ENCODE measurements around the gene TSEN54.

Gene TSEN54

GRCh38 chr17:75525806-75526554, 9.7 kb downstream of the TSEN54 start:
- peaks cover 7% of the 10 kb centered on the region for H3K27me3 Mint-ChIP-seq
- peaks cover 11% of the 10 kb centered on the region for H3K4me1 Mint-ChIP-seq
- no peaks in the 10 kb centered on the region for H3K9me3 Mint-ChIP-seq
- no peak overlapping the region for H3K27ac Mint-ChIP-seq
- ATAC-seq (no peak), DNase-seq (no peak)
- peak overlapping the region; percentile 55 for H3K4me3 Mint-ChIP-seq
- peaks cover 7% of the 10 kb centered on the region for H3K36me3 Mint-ChIP-seq (ENCODE audit: low read depth)

- DNase-seq (no peak), ATAC-seq (no peak)
- H3K4me3 Mint-ChIP-seq, result peak overlapping the region; percentile 55
- H3K27me3 Mint-ChIP-seq, result peaks cover 7% of the 10 kb centered on the region
- H3K9me3 Mint-ChIP-seq, result no peaks in the 10 kb centered on the region
- H3K4me1 Mint-ChIP-seq, result peaks cover 11% of the 10 kb centered on the region
- peaks cover 7% of the 10 kb centered on the region for H3K36me3 Mint-ChIP-seq (ENCODE audit: low read depth)
- no peak overlapping the region for H3K27ac Mint-ChIP-seq
These were observed 10.4 kb downstream of the TSEN54 start for GRCh38 chr17:75526555-75527270.

DNA sequence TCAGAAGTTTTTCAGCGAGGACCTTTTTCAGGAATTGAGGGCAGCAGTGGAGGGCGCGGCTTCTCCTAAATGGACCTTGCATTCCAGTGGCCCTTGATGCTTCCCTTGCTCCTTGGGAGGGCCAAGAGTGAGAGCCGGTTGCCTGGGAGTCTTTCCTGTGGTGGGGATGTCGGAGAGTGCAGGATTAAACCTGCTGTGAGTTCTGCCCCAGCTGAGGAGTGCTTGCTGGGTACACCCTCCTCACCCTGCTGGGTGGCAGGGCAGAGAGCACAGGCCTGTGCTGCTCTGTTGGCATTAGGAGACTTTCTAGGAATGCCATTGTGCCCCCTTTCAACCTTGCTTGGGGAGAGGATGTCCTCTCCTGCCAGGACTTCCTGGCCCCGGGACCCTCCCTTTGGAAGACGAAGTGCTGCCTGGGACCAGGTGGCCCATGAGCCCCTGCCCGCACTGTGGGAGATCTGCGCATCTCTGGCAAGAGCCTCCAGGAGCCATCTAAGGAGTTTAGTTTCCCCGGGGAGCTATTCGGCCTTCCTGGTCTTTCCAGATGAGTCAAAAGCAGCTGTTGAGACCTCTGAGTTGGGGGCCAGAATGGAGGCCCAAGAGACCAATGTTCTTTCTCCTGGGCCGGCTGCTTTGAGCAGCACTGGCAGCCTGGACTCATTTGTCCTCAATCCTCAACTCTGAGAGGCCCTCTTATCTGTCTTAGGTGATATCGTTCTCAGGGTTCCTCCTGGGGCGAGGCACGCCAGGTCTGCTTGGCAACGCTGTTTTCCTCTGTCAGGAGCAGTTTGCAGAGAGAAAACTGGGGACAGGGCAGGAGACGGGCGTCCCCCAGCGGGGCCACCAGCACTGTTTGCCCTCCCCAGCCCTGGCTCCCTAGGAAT, 14.8 kb downstream of the TSEN54 start:
- ATAC-seq, result no peak
- Mint-ChIP-seq H3K36me3 (ENCODE audit: low read depth) (no peaks in the 10 kb centered on the region), H3K9me3 (no peaks in the 10 kb centered on the region), H3K4me1 (peaks cover 31% of the 10 kb centered on the region), H3K27ac (no peak overlapping the region), H3K27me3 (peaks cover 7% of the 10 kb centered on the region), H3K4me3 (no peak overlapping the region)
- DNase-seq, result no peak

- no peak for ATAC-seq
- Mint-ChIP-seq H3K4me1 (peaks cover 29% of the 10 kb centered on the region), H3K4me3 (no peak overlapping the region), H3K9me3 (no peaks in the 10 kb centered on the region), H3K27ac (no peak overlapping the region), H3K36me3 (ENCODE audit: low read depth) (no peaks in the 10 kb centered on the region), H3K27me3 (peaks cover 3% of the 10 kb centered on the region)
- no peak for DNase-seq
These were observed 15.4 kb downstream of the TSEN54 start for GRCh38 chr17:75531721-75532072.

GRCh38 chr17:75535119-75535537, 18.8 kb downstream of the TSEN54 start:
- peak; percentile 62 for DNase-seq

DNA sequence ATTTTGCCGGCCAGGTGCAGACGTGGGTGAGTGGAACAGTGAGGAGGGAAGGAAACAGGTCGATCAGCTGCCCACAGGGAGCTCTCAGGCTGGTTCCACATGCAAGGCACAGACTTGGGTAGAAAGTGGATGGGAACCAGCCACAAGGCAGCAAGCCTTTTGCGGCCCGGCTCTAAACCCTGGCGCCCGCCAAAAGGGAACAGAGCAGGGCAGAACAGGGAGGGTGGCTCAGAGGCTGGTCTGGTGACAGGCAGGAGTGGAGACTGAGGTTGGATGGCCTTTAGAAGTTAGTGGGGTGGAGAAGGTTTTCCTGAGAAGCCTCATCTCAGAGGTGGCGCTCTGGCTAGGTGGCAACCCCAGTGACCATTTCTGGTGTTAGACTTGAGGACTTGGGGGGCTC, 19.5 kb downstream of the TSEN54 start:
- H3K9me3 Mint-ChIP-seq, result no peaks in the 10 kb centered on the region
- peaks cover 24% of the 10 kb centered on the region for H3K4me1 Mint-ChIP-seq
- peak overlapping the region; percentile 51 for H3K4me3 Mint-ChIP-seq
- H3K27me3 Mint-ChIP-seq, result no peaks in the 10 kb centered on the region
- H3K27ac Mint-ChIP-seq, result no peak overlapping the region
- DNase-seq (no peak), ATAC-seq (no peak)
- H3K36me3 Mint-ChIP-seq (ENCODE audit: low read depth), result no peaks in the 10 kb centered on the region

More at GRCh38 chr17:75535119-75535537, 18.8 kb downstream of the TSEN54 start:
- Mint-ChIP-seq H3K36me3 (ENCODE audit: low read depth) (no peaks in the 10 kb centered on the region), H3K27me3 (no peaks in the 10 kb centered on the region), H3K4me3 (peak overlapping the region; percentile 51), H3K9me3 (no peaks in the 10 kb centered on the region), H3K4me1 (peaks cover 24% of the 10 kb centered on the region), H3K27ac (peak overlapping the region; percentile 88)
- peak; percentile 94 for ATAC-seq

GRCh38 chr17:75536366-75536765, 20.0 kb downstream of the TSEN54 start:
- no peak for DNase-seq
- no peak for ATAC-seq
- Mint-ChIP-seq H3K27ac (no peak overlapping the region), H3K27me3 (no peaks in the 10 kb centered on the region), H3K4me3 (no peak overlapping the region), H3K4me1 (peaks cover 24% of the 10 kb centered on the region), H3K36me3 (ENCODE audit: low read depth) (no peaks in the 10 kb centered on the region), H3K9me3 (no peaks in the 10 kb centered on the region)

GRCh38 chr17:75539967-75540729, 23.8 kb downstream of the TSEN54 start:
- ATAC-seq (no peak), DNase-seq (no peak)
- Mint-ChIP-seq H3K4me3 (no peak overlapping the region), H3K4me1 (peaks cover 10% of the 10 kb centered on the region), H3K36me3 (ENCODE audit: low read depth) (no peaks in the 10 kb centered on the region), H3K27ac (no peak overlapping the region), H3K27me3 (no peaks in the 10 kb centered on the region), H3K9me3 (no peaks in the 10 kb centered on the region)

DNA sequence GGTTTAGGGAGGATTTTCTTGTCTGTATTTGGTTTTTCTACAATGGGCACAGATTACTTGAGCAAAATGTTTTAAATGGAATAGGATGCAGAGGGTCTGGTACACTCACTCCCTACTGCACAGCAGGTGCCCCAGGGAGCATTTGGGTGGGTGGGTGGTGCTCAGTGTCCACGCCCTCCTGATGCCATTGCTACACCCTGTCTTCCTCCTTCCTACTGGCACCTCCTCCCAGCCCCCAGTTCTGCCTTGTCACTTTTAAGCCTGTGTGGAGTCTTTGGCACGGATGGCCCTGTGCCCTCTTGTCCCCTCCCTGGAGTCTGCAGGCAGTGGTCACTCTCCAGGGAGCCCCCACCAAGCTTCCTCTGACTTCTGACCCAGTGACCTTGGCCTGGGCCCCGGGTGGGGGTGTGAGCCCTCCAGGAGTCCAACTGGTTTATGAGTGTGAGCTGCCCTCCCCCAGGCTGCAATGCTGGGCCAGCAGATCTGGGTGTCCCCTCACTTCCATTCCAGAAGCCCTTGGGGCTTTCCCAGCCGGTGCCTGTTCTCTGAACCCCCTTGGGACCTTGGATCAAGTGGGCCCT, 24.7 kb downstream of the TSEN54 start:
- no peak for ATAC-seq
- H3K4me1 Mint-ChIP-seq, result peaks cover 4% of the 10 kb centered on the region
- H3K27me3 Mint-ChIP-seq, result no peaks in the 10 kb centered on the region
- no peak overlapping the region for H3K4me3 Mint-ChIP-seq
- DNase-seq, result no peak
- no peaks in the 10 kb centered on the region for H3K9me3 Mint-ChIP-seq
- no peaks in the 10 kb centered on the region for H3K36me3 Mint-ChIP-seq (ENCODE audit: low read depth)
- no peak overlapping the region for H3K27ac Mint-ChIP-seq

DNA sequence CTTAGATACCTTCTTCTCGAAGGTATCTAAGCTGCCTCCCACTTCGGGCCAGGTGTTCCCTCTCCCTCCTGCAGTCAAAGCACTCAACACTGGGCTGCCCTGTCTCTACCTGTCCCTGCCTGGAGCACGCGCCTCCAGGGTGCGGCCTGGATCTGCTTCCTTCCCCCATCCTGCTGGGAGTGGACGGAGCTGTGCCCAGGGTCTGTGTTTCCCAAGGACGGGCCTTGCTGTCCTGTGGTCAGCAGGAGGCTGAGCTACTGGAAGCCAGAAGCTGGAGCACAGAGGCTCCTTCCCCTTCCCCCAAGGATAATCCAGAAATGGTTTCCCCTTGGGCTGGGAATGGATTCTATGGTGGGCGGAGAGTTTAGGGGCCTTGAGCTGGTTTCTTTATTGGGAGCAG, 25.9 kb downstream of the TSEN54 start:
- no peaks in the 10 kb centered on the region for H3K27me3 Mint-ChIP-seq
- no peak overlapping the region for H3K27ac Mint-ChIP-seq
- DNase-seq (no peak), ATAC-seq (no peak)
- no peaks in the 10 kb centered on the region for H3K9me3 Mint-ChIP-seq
- no peaks in the 10 kb centered on the region for H3K36me3 Mint-ChIP-seq (ENCODE audit: low read depth)
- H3K4me3 Mint-ChIP-seq, result no peak overlapping the region
- H3K4me1 Mint-ChIP-seq, result no peaks in the 10 kb centered on the region

GRCh38 chr17:75542728-75543336, 26.5 kb downstream of the TSEN54 start:
- Mint-ChIP-seq H3K9me3 (no peaks in the 10 kb centered on the region), H3K27ac (no peak overlapping the region), H3K27me3 (no peaks in the 10 kb centered on the region), H3K36me3 (ENCODE audit: low read depth) (no peaks in the 10 kb centered on the region), H3K4me1 (no peaks in the 10 kb centered on the region), H3K4me3 (no peak overlapping the region)
- ATAC-seq (no peak), DNase-seq (no peak)

DNA sequence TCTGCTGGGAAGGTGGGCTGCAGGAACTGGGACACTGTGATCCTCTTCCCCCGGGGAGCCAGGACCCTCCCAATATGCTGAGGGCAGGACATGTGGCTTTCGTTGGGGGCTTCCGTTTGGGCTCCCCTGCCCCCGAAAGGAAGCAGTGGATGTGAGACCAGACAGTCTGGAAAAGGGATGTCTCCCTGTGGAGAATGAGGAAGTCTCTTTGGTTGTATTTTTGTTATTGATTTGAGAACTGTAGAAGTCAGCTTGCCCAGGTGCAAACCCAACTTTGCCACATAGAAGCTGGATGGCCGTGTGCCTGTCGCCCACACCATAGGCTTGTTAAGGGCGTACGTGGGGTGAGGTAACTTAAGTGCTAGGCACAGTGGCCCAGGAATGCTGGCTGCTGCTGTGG, 27.9 kb downstream of the TSEN54 start:
- Mint-ChIP-seq H3K27ac (no peak overlapping the region), H3K4me3 (no peak overlapping the region), H3K36me3 (ENCODE audit: low read depth) (no peaks in the 10 kb centered on the region), H3K27me3 (no peaks in the 10 kb centered on the region), H3K4me1 (no peaks in the 10 kb centered on the region), H3K9me3 (no peaks in the 10 kb centered on the region)
- no peak for DNase-seq
- no peak for ATAC-seq

GRCh38 chr17:75546181-75546580, 29.9 kb downstream of the TSEN54 start:
- no peak for ATAC-seq
- no peak for DNase-seq
- H3K4me1 Mint-ChIP-seq, result no peaks in the 10 kb centered on the region
- no peaks in the 10 kb centered on the region for H3K9me3 Mint-ChIP-seq
- no peaks in the 10 kb centered on the region for H3K27me3 Mint-ChIP-seq
- no peak overlapping the region for H3K4me3 Mint-ChIP-seq
- no peak overlapping the region for H3K27ac Mint-ChIP-seq
- no peaks in the 10 kb centered on the region for H3K36me3 Mint-ChIP-seq (ENCODE audit: low read depth)

All from activated naive CD8-positive, alpha-beta T cell treated with anti-CD3 and anti-CD28 coated beads, Interleukin-2, amount 50 U/mL, for 24 hours (primary cell).